Testis (tissue), 3 donors: ENCODE results near the gene CES2. TPM values are rescaled to one million over a fixed set of nuclear protein-coding genes. Genes with fewer than 3 reads are reported as not detected.
A peak's percentile ranks its signal among the peaks of the same experiment; 100 is the strongest.

Experiments
- DNase-seq: peaks from one replicate; pipeline ENCODE4 v3.0.0-alpha.2; 2019
- H3K27ac ChIP-seq, 2 donors: fragments of 200-600 bp; sonication (generic); one replicate each; pipeline ENCODE4 v1.5.1; 2019
- H3K27me3 ChIP-seq: fragments of 200-600 bp; sonication (generic); one replicate; pipeline ENCODE4 v1.5.1; 2019
- H3K36me3 ChIP-seq: fragments of 200-600 bp; sonication (generic); one replicate; pipeline ENCODE4 v1.5.1; 2017; ENCODE audit warnings: low read depth; ENCODE audit errors: missing control alignments
- H3K4me1 ChIP-seq: fragments of 200-600 bp; sonication (generic); one replicate; pipeline ENCODE4 v1.5.1; 2019
- H3K4me3 ChIP-seq, 2 donors: fragments of 200-600 bp; sonication (generic); one replicate each; pipeline ENCODE4 v1.5.1; 2017 to 2019
- H3K9me3 ChIP-seq: fragments of 200-600 bp; sonication (generic); one replicate; pipeline ENCODE4 v1.5.1; 2017
- POLR2A ChIP-seq: fragments of 450-650 bp; IDR thresholded peaks from one replicate; pipeline ENCODE4 v1.6.1; 2017; ENCODE audit warnings: antibody characterized with exemption, mild to moderate bottlenecking, moderate library complexity
- WGBS, 2 donors: methylation state at CpG; one replicate each; pipeline ENCODE4 v1.1.5; 2018; 5-methylcytosine and 5-hydroxymethylcytosine counted together
- intact Hi-C: fragments of 100-400 bp; cut with DNase I; formaldehyde crosslinking; loops from one replicate; pipeline ENCODE4 v1.15.1; 2023; ENCODE audit warnings: low total_unique reads
- polyA plus RNA-seq: library from polyadenylated mRNA; stranded (reverse); fragments of 350-450 nt; fragmentation: Illumina TruSeq; extraction: RNeasy Lipid Tissue Mini Kit (QIAGEN cat#74804); gene quantifications from one replicate; pipeline ENCODE4 v1.2.3, GENCODE V29; 2014; ENCODE audit warnings: low read depth, low replicate concordance; ENCODE audit not compliant: insufficient read depth
- total RNA-seq, 2 donors: library from RNA; depleted of rRNA; stranded (reverse); fragments of >200 nt; gene quantifications; one replicate each; pipeline ENCODE4 v1.2.3, GENCODE V29; 2016
- TF ChIP-seq, protein P1 (sequence below), 3 experiments: fragments of 450-650 bp in 2 of 3; fragments of 200-600 bp in 1 of 3; sonication (generic) in 1 of 3; IDR thresholded peaks; one replicate each; pipeline ENCODE4 v1.5.1; 2016 to 2019; ENCODE audit warnings: antibody characterized with exemption in 3 of 3, mild to moderate bottlenecking in 2 of 3, moderate library complexity in 1 of 3

Gene CES2
- total and polyA plus RNA-seq, 3 donors from 2014 or later: 34.4 to 51.9 (median 49.1) TPM

DNA sequence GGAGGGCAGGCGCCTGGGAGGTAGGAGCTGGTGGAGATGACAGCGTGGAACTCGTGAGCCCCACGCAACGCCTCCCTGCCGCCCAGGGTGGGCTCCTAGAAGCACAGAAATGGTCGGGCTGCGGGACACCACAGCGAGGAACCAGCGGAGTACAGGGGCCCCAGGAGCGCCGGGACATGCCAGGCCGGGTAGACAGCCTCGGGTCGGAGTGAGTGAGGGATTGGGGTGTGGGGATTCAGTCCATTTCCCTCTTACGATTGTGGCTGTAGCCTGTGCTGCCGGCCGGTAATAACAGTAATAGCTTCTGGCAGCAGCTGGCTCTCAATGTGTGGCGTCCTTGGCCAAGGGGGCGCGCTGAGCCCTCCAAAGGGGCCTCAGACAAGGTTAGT lies 13.5 kb downstream of the CES2 start:
- H3K36me3 ChIP-seq: no peaks in the 10 kb centered on the region
- no peaks in the 10 kb centered on the region for H3K9me3 ChIP-seq
- H3K4me3 ChIP-seq: peak overlapping the region; percentile 31 to 56
- no peak for DNase-seq
- H3K27ac ChIP-seq: no peak overlapping the region
- intact Hi-C loops: no loop called here
- 6 to 8% methylated on average over 11 to 21 of the region's 21 CpGs for WGBS, 2 donors
- H3K4me1 ChIP-seq: peaks cover 16% of the 10 kb centered on the region
- TF ChIP-seq, protein P1, sequence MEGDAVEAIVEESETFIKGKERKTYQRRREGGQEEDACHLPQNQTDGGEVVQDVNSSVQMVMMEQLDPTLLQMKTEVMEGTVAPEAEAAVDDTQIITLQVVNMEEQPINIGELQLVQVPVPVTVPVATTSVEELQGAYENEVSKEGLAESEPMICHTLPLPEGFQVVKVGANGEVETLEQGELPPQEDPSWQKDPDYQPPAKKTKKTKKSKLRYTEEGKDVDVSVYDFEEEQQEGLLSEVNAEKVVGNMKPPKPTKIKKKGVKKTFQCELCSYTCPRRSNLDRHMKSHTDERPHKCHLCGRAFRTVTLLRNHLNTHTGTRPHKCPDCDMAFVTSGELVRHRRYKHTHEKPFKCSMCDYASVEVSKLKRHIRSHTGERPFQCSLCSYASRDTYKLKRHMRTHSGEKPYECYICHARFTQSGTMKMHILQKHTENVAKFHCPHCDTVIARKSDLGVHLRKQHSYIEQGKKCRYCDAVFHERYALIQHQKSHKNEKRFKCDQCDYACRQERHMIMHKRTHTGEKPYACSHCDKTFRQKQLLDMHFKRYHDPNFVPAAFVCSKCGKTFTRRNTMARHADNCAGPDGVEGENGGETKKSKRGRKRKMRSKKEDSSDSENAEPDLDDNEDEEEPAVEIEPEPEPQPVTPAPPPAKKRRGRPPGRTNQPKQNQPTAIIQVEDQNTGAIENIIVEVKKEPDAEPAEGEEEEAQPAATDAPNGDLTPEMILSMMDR (IDR thresholded peaks at IDR 0.05): no peak
- no peak for TF ChIP-seq POLR2A
- no peaks in the 10 kb centered on the region for H3K27me3 ChIP-seq

- WGBS, 2 donors: 76 to 79% methylated on average over 5 to 6 of the region's 6 CpGs
- TF ChIP-seq, protein P1 (IDR thresholded peaks at IDR 0.05): no peak
- TF ChIP-seq POLR2A: no peak
- H3K27me3 ChIP-seq: no peaks in the 10 kb centered on the region
Measured at GRCh38 chr16:66949472-66949871, 14.2 kb downstream of the CES2 start.

GRCh38 chr16:66950437-66950836 lies 15.1 kb downstream of the CES2 start:
- intact Hi-C loops: no loop called here
- WGBS, 2 donors: 84 to 96% methylated on average over 2 of the region's 2 CpGs
- H3K27me3 ChIP-seq: no peaks in the 10 kb centered on the region
- no peak overlapping the region for H3K27ac ChIP-seq
- H3K4me3 ChIP-seq: no peak overlapping the region
- no peaks in the 10 kb centered on the region for H3K9me3 ChIP-seq
- TF ChIP-seq, protein P1 (IDR thresholded peaks at IDR 0.05): no peak
- TF ChIP-seq POLR2A: no peak
- no peaks in the 10 kb centered on the region for H3K36me3 ChIP-seq
- H3K4me1 ChIP-seq: peaks cover 17% of the 10 kb centered on the region
- no peak for DNase-seq

More at GRCh38 chr16:66949472-66949871, 14.2 kb downstream of the CES2 start:
- intact Hi-C loops: no loop called here
- DNase-seq: no peak
- H3K9me3 ChIP-seq: no peaks in the 10 kb centered on the region
- no peak overlapping the region for H3K27ac ChIP-seq
- H3K4me1 ChIP-seq: peaks cover 16% of the 10 kb centered on the region
- H3K4me3 ChIP-seq: no peak overlapping the region
- no peaks in the 10 kb centered on the region for H3K36me3 ChIP-seq

GRCh38 chr16:66950971-66951790 lies 15.9 kb downstream of the CES2 start:
- 90 to 93% methylated on average over 4 of the region's 4 CpGs for WGBS, 2 donors
- Histone ChIP-seq H3K36me3 (no peaks in the 10 kb centered on the region), H3K4me1 (peaks cover 23% of the 10 kb centered on the region), H3K27me3 (no peaks in the 10 kb centered on the region), H3K27ac (no peak overlapping the region), H3K9me3 (no peaks in the 10 kb centered on the region), H3K4me3 (no peak overlapping the region)
- DNase-seq: no peak
- TF ChIP-seq, protein P1 (IDR thresholded peaks at IDR 0.05): no peak
- TF ChIP-seq POLR2A: no peak
- intact Hi-C loops: no loop called here
